NCI-H1436 (cell line): ENCODE results near the gene WDFY4.

ENCODE experiments used
- DNase-seq: peaks from one replicate; lab custom pipeline; 2025; lab: John Stamatoyannopoulos, UW

WDFY4 gene

DNA sequence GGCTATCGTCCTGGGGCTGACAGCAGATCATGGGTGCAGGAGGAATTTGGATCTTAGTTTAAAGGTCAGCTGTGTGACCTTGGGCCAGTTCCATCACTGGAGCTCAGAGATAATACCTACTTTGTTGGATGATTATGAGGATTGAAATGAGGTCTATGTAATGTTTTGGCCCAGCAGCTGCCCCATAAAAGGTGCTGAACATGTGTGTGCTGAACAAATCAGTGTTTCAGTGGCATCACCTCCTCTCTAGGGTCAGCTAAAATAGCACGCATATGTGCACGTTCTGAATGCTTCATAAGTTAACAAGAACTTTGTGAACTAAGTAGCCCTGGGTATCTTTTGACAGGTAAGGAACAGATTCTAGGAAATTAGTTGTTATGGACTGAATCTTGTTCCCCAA, 339.8 kb downstream of the WDFY4 start:
- no peak for DNase-seq

DNA sequence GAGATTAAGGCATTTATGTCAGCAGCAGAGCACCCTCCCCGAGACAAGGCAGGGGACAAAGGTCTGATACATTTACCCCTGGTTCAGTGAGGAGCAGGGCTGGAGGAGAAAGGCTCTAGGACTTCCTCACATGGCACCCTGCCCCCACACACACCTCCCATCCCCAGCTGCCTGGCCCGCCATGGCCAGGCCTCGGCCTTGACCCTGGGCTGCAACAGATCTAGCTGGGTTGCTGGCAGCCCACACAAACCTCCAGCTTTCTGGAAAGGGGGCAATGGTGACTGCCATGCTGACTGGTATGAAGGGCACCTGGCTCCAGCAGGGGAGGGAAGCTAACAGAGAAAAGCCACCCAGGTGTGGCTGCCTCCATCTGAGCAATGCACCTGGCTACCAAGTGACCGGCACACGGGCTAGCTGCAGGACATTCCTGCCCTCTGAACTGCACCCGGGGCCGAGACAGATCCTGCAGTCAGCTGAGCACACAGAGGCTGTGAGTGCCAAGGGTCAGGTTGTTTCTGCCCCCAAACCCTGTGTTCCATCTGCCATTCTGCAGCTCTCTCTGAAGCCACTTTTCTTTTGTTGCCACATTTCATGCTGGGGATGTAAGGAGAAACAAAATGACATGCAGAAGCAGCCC, 340.8 kb downstream of the WDFY4 start:
- DNase-seq, result no peak

DNA sequence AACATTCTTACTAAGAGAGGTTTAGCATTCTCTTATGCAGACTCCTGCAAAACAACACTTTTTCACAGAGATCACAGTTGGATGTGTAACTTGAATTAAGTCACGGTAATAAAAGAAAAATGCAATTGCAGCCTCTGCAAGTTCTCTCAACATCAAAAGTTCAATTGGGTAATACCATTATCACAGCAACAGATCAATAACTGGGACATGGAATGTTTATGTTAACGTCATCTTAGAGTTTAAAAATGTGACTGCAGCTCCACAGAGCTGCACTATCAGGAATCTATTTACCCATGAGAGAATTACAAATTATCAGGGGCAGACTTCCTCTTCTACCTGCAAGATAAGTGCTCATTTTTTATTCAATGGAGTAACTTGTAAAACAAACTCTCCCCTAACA, 344.0 kb downstream of the WDFY4 start:
- no peak for DNase-seq

DNA sequence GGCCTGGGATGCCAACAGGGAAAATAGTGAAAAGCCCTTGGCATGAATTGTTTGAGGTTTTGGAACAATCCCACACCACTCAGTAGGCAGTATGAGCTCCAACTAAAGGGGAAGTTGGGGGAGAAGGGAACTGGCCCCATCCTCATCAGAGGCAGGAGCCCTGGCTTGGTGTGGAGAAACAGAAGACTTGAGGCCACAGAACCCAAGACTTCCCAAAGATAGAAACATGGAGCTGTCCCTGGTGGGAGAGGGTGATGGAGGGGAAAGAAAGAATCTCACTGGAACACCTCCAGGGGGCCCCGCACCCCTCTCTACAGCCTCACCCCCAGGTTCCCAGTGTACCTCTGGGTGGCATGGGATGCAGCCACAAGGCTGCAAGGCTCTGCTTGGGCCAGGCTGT, 345.0 kb downstream of the WDFY4 start:
- DNase-seq, result no peak
